Measurements from ENCODE around the gene HYAL3. TPM values are rescaled to one million over a fixed set of nuclear protein-coding genes. Genes with fewer than 3 reads are reported as not detected.

Gene HYAL3
- total RNA-seq, 4 donors from 2014 or later = 3.0 to 6.6 (median 4.2) TPM

DNA sequence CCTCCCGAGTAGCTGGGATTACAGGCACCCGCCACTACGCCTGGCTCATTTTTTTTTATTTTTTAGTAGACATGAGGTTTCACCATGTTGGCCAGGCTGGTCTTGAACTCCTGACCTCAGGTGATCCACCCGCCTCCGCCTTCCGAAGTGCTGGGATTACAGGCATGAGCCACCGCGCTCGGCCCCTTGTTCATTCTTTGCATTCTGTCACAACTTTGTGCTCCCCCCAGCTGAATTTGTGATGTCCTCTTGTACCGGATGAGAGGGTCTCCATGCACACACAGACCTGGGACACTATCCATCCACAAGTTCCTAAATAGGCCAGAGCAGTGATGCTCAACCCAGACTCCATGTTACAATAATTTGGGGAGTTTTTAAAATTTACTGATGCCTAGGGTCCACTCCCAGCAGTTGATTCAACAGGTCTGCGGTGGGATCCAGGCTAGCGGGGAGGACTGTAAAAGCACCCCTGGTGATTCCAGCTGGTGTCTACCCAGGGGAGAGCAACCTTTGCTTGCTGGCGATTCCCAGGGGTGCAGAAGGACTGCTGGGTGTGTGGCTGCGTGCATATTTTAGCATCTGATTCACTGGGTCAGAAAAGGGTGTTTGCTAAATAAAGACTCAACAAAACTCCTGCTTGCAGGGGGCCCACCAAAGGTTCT is 40.4 kb upstream of the HYAL3 start:
- no peaks in the 10 kb centered on the region for H3K9me3 ChIP-seq
- no peaks in the 10 kb centered on the region for H3K27me3 ChIP-seq
- H3K27ac ChIP-seq = peak overlapping the region; percentile 91 to 99 (median 96)
- no peak for TF ChIP-seq POLR2A (IDR thresholded peaks at IDR 0.05)
- TF ChIP-seq, protein P1, sequence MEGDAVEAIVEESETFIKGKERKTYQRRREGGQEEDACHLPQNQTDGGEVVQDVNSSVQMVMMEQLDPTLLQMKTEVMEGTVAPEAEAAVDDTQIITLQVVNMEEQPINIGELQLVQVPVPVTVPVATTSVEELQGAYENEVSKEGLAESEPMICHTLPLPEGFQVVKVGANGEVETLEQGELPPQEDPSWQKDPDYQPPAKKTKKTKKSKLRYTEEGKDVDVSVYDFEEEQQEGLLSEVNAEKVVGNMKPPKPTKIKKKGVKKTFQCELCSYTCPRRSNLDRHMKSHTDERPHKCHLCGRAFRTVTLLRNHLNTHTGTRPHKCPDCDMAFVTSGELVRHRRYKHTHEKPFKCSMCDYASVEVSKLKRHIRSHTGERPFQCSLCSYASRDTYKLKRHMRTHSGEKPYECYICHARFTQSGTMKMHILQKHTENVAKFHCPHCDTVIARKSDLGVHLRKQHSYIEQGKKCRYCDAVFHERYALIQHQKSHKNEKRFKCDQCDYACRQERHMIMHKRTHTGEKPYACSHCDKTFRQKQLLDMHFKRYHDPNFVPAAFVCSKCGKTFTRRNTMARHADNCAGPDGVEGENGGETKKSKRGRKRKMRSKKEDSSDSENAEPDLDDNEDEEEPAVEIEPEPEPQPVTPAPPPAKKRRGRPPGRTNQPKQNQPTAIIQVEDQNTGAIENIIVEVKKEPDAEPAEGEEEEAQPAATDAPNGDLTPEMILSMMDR (IDR thresholded peaks at IDR 0.05) = no peak
- H3K36me3 ChIP-seq = no peaks in the 10 kb centered on the region
- H3K4me3 ChIP-seq = peak overlapping the region; percentile 43 to 92 (median 70)
- H3K4me1 ChIP-seq = peaks cover 3 to 57% (median 13%) of the 10 kb centered on the region in 4 donors
- no peak for DNase-seq

DNA sequence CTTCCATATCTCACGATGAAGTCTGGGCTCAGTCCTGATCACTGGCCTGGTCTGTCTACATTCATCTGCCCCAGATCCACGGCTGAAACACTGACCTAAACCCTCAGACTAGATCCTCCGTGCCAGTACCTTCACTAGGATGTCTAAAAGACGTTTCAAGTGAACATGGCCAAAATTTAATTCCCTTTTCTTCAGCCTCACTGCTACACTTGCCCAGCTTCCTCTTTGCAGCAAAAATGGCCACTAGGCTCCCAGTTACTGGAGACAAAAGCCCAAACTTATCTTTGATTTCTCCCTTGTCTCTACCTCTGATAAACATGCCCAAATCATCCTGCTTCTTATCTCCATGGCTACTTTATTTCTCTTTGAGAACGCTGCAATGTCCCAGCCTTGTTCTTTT is 39.8 kb upstream of the HYAL3 start:
- no peak for DNase-seq
- Histone ChIP-seq H3K4me1 (peaks cover 3 to 63% (median 16%) of the 10 kb centered on the region in 4 donors), H3K9me3 (no peaks in the 10 kb centered on the region), H3K27me3 (no peaks in the 10 kb centered on the region), H3K36me3 (no peaks in the 10 kb centered on the region), H3K4me3 (peak overlapping the region; percentile 58 to 92 (median 76)), H3K27ac (peak overlapping the region; percentile 96 to 99 (median 98))
- no peak for TF ChIP-seq POLR2A (IDR thresholded peaks at IDR 0.05)
- TF ChIP-seq, protein P1 (IDR thresholded peaks at IDR 0.05) = peak in 1 of 6 experiments; percentile 8

DNA sequence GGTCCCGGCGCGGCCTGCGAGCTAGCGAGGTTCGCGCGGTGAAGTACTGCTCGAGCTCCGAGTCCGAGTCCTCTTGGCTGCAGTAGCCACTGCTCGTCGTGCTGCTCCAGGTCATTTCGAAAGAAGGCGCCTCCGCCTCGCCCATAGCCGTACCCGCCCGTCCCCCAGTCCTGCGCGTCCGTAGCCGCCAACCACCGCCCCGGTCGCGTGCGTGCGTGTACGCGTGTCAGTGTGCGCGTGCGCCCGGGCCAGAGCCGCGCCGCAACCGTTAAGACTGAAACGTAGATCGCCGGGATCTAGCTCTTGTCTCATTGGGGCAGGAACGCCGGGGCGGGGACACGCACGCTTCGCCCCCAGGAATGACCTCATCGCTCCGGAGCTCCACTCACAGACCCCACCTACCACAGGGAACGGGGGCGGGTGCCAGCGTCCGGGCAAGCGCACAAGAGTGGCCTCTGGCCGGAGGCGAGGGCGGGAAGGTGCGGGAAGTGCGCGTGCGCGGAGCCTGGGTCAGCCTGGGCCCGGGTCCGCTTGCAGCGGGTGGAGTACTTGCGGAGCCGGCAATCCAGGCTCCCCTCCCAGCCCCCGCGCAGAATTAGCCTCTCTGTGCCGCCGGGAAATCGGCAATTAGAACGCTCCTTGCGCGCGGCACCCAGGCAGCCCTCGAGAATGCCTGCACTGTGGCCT is 38.1 kb upstream of the HYAL3 start:
- DNase-seq = peak; percentile 99 to 100 (median 99)
- H3K27me3 ChIP-seq = no peaks in the 10 kb centered on the region
- peak overlapping the region; percentile 58 to 92 (median 76) for H3K4me3 ChIP-seq
- H3K36me3 ChIP-seq = peaks cover 0 to under 1% (median 0%) of the 10 kb centered on the region in 3 donors
- TF ChIP-seq POLR2A (IDR thresholded peaks at IDR 0.05) = peak; percentile 71 to 94
- TF ChIP-seq, protein P1 (IDR thresholded peaks at IDR 0.05) = no peak
- H3K4me1 ChIP-seq = peaks cover 3 to 71% (median 16%) of the 10 kb centered on the region in 4 donors
- peak overlapping the region; percentile 96 to 99 (median 98) for H3K27ac ChIP-seq
- no peaks in the 10 kb centered on the region for H3K9me3 ChIP-seq

DNA sequence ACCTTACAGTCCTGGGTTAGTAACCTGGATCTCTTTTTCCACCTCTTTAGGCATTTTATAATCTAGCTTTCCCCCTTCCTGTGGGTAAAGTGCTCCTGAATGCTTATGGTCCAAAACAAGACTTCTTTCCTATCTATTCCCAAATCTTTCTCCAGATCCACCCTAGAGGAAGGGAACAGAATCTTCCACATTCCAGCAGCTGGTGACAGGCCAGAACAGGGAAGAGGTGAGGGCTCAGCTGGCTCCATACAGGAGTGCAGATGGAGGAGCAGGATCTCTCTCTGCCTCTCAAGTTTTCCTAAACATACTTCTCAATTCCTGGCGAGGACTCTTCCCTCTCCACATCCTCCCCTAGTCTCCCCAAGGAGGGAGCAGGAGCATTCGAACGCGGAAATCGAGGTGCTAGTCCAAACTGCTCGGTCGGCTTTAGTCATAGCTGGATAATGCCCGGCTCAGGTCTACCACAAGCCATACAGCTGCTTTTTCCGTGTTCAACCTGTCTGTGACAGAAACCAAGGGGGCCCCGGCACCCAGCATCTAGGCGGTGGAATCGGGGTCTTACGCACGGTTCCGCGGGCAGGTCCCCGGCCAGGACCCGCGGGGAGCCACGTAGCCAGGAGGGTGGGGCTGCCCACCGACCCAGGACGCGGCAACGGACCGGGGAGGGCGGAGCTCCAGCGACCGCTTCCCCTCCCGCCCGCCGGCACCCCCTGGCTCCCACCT is 37.4 kb upstream of the HYAL3 start:
- Histone ChIP-seq H3K27me3 (no peaks in the 10 kb centered on the region), H3K4me3 (peak overlapping the region; percentile 58 to 92 (median 76)), H3K36me3 (peaks cover 0 to 7% (median 0%) of the 10 kb centered on the region in 3 donors), H3K4me1 (peaks cover 3 to 70% (median 15%) of the 10 kb centered on the region in 4 donors), H3K27ac (peak overlapping the region; percentile 96 to 99 (median 98)), H3K9me3 (no peaks in the 10 kb centered on the region)
- no peak for TF ChIP-seq POLR2A (IDR thresholded peaks at IDR 0.05)
- TF ChIP-seq, protein P1 (IDR thresholded peaks at IDR 0.05) = no peak
- no peak for DNase-seq

DNA sequence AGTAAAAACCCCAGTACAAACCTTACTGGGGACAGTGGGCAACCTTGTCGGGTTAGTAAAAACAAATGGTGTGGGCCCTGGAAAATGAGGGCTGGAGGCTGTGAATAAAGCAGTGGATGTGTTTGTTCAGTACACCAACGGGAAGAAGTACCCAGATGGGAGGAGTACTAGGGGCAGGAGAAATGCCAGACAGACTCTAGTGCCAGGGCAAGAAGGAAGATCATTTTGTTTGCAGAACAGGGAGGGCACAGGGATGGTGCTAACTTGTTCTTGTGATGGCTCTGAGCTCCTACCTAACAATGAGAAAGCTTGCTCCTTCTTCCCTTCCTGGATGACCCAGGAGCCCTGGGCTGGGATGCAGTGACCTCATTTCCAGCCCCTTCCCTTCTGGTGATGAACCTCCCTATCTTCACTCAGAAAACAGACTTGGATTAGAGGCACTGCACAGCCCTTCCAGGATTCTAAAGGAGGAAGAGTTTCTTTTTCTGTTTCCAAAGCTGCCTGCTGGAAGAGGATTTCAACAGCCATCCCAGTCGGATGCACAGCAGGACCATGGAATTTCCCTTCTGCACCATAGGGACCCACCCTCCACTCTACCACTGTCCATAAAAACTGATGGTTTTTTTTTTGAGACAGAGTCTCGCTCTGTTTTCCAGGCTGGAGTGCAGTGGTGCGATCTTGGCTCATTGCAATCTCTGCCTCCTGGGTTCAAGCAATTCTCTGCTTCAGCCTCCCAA is 35.3 kb upstream of the HYAL3 start:
- H3K9me3 ChIP-seq = no peaks in the 10 kb centered on the region
- H3K27ac ChIP-seq = peak overlapping the region; percentile 38 to 99 (median 84)
- no peak for DNase-seq
- TF ChIP-seq POLR2A (IDR thresholded peaks at IDR 0.05) = no peak
- TF ChIP-seq, protein P1 (IDR thresholded peaks at IDR 0.05) = no peak
- peaks cover 0 to 28% (median 0%) of the 10 kb centered on the region in 3 donors for H3K36me3 ChIP-seq
- H3K4me3 ChIP-seq = no peak overlapping the region
- peaks cover 0 to 49% (median 12%) of the 10 kb centered on the region in 4 donors for H3K4me1 ChIP-seq
- H3K27me3 ChIP-seq = no peaks in the 10 kb centered on the region

Data from Peyer's patch (tissue), 4 donors.